GM21423 (cell line): ENCODE results near the gene C17orf113.

ENCODE experiments used
- ATAC-seq: cut with Tn5 transposase; IDR thresholded peaks from one replicate; pipeline ENCODE4 v1.9.1; 2021; ENCODE audit warnings: mild to moderate bottlenecking, moderate library complexity; ENCODE audit not compliant: unreplicated experiment

The C17orf113 gene

DNA sequence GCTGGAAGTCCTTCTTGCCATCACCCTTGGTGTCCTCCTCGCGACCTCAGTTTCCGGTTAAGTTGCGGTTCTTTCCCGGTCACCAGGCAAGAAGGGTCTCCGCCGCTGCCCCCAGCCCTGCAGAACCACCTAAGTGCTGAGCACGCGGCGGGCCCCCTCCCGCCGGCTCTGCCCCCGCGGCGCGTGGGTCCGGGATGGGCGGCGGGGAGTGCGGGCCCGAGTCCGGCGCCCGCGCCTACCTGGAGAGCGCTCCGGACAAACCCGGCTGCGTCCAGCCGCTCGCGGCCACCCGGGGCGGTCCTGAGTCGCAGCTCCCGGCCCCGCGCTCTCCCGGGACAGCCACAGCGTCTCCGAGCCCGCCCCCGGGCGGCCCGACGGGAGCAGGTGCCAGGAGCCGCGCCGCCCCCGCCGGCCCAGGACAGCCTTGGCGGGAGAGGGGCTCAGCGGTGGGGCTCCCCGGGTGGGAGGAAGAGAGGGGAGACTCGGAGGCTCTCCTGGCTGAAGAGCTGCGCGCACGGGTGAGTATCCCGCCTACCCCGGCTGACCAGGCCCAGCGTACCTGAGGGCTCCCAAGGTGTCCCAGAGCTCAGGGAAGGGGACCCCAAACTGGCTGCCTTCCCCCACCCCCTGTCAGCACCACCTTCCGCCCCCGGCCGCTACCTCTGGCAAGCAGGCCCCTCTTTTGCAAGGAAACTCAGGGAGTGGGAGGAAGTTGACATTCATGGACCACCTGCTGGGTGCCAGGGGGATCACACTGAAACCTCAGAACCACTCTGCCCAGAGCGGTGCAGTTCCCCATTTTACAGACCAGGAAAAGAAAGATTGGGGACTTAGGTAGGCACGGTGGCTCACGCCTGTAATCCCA is 22.2 kb upstream of the C17orf113 start:
- ATAC-seq: no peak

DNA sequence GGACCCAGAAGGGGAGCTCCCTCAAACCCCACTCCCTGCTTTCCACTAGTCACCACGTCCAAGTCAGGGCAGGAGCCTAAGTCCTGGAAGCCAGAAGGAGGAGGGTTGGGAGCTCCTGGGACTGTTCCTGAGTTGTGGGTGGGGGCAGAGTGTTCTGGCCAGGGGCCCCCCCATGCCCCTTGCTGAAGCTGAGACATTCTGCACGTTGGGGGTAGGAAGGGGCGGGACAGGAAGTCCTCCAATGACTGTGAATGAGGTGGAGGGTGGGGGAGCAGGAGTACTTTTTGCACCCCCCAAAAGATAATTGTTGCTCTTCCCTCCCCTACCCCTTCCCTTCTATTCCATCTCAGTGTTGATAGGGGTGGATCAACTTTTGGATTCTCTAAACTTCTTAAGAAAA is 21.4 kb upstream of the C17orf113 start:
- no peak for ATAC-seq

DNA sequence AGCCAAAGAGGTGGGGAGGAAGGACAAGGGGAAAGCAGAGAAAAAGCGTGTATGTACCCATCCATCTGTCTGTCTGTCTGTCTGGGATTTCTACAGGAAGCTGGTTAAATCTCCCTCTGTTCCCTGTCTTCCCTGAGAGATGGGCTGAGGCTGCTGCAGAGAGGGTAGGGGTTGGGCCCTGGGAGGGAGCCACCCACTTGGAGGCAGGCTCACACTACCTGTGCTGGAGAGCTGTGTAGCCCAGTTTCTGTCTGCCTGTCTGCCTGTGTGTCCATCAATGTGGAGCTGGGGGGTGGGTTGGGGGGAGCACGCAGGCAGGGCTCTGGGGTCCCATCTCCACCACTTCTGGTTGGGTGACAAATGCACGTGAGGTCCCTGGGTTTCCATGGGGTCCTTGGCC is 18.6 kb upstream of the C17orf113 start:
- no peak for ATAC-seq

DNA sequence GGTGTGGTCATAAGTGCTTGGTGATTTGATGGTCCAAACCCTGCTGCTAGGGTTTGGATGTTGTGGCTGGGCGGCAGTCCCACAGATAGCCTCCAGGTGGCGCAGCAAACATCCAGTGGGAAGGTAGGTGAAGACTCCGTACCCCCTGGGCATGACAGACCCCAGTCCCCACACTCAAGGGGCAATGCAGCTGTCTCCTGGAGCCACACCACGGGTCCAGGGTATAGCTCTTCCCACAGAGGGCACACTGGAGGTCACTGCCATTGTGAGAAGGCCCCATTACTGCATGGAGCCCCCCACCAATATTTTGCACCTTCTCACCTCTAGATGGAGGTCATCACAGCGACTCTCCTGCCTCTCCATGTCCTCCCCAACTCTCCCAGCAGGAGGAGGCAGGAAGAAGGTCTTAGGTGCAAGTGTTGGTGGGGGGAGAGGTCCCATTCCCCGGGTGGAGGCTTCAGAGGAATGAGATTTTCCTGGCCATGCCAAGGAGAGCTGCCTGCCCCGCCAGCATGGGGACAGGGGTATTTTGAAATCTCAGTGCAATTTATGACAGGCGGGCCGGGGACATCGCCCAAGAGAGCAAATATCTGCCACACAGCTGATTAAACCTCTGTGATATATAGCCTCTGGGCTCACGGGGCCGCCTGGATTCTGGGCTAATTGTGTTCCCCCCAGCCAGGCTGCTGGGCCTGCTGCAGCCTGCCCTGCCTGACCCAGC is 17.1 kb upstream of the C17orf113 start:
- ATAC-seq: no peak

DNA sequence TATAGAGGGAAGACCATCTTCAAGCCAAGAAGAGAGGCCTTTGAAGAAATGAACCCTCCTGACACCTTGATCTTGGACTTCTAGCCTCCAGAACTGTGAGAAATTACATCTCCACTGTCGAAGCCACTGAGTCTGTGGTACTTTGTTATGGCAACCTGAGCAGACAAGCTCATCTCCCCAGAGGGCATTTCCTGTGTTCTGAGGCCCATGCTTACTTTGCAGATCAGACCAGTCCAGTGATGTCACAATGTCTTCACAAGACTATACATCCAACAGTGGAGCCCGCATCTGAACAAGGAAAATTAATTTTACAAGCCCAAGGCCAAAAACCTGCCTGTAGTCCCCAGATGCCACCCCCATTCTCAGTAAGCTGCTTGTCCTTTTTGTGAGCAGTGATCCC is 14.8 kb upstream of the C17orf113 start:
- ATAC-seq: no peak

DNA sequence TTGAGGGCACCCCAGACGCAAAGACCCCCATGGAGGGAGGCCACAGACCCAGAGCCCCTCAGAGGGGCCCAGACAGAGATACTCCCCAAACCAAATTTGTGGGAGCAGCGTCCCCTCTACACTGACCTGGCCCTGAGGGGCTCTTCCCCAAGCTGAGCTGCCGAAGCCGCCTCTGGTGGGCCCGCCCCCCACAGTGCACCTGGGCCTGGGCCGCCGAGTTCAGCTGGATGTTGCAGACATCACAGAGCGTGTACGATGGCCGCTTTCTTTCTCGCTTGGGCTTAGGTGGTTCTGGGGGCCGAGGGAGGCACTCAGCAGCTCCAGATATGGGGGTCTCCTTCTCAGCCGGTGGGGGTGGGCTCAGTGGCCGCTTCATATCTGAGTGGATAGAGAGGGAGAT is 12.3 kb upstream of the C17orf113 start:
- ATAC-seq: no peak

DNA sequence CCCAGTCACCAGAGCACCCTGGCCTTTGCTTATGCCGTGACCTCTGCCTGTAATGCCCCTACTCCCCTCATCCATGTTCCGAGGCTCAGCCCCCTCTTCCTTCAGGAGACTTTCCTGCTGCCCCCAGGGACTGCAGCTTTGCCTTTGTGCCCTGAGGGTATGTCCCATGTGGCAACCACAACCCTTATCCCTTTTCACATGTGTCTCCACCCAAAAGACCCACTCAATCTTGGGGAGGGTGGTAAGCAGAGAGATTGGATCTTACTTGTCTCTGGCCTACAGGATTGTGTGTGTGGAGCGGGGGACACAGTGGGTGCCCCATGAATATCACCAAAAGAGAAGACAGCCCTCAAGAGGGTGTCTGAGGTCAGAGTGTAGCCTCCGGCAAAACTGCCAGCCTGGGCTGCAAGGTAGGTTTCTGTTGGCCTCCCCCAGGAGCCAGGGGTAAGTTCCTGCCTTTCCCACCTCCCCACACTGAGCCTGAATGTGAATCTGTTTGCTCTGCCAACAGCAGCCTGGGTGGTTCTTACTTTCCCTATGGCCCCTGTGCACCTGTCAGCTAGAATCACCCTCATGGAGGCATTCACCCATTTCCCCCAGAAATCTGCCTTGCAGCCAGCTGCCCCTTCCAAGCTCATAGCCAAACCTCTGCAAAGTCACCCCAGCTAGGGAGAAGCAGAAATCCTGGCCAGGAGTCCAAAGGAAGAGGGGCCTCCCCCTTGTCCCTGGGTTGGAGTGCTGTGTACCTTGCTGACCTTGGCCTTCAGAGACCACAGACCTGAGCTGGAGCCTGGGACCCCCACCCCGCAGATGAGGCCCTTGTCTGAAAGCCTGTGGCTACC is 11.5 kb upstream of the C17orf113 start:
- ATAC-seq: no peak

DNA sequence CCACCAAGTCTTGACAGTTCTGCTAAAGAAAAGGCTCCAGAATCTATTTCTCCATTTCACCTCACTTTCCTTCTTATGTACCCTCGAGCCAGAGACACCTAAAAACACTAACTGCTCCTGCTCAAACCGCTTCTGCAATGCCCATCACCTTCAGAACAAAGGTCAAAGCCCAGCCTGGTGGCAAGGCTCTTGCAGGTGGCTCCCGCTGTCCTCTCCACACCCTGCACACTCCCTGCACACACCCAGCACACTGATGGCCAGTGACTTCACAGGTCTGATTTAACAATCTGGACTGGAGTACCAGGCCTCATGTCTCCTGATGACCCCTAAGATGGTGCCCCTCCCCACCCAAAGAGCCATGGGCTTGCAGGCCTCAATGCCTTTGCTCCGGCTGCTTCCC is 9.8 kb upstream of the C17orf113 start:
- ATAC-seq: no peak

DNA sequence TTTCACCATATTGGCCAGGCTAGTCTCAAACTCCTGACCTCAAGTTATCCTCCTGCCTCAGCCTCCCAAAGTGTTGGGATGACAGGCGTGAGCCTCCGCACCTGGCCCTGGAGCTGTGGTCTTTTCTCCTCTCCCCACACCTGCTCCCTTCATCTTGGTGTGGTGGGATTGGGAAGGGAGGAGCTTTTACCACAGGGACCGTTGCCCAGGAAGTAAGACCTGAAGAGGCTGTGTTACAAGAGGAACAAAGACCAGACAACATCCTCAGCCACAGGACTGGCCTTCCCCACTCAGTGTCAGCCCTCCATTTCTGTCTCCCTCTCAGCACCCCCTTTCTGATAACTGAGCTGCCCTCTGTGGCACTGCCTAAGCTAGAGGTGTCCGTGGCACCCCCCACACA is 9.4 kb upstream of the C17orf113 start:
- ATAC-seq: no peak

DNA sequence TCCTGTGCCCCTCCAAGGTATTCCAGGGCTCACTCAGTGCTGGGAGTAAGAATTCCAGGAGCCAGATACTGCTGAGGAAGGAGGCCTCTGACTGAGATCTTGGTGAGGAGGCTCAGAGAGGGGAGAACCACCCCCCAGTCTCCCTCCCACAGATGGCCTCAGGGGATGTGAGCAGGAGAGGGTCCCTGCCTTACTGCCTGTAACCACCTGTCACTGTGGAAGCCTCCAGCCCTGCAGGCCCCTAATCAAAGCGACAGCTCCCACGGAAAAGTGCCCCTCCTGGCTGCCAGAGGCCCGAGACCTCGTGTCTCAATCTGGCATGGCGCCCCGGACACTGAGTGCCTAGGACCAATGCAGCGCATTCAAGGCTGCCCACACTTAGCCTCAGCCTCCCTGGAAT is 7.7 kb upstream of the C17orf113 start:
- no peak for ATAC-seq

DNA sequence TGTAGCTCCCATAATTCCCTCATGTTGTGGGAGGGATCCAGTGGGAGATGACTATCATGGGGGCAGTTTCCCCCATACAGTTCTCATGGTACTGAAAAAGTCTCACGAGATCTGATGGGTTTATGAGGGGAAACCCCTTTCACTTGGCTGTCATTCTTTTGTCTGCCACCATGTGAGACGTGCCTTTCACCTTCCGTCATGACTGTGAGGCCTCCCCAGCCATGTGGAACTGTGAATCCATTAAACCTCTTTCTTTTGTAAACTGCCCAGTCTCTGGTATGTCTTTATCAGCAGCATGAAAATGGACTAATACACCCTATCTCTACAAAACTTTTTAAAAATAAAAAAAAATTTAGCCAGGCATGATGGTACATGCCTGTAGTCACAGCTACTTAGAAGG is 6.2 kb upstream of the C17orf113 start:
- no peak for ATAC-seq

DNA sequence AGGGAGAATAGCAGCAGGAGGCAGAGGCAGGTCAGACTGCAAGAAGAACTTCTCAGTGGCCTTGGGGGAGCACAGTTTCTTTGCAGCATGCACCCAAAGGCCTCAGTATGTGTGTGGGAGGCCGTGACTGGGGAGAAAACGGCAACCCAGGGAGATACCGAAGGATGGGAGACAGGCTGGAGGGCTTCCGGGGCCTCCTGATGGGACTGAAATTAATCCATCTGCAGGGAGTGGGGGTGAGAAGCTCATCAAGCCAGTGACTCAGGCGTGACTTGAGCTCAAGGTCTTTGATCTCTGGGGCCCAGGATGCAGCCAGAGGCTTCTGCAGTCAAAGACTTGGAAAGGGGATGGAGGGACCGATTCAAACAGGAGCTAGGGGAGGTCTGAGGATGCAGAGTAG is 5.1 kb upstream of the C17orf113 start:
- ATAC-seq: no peak

DNA sequence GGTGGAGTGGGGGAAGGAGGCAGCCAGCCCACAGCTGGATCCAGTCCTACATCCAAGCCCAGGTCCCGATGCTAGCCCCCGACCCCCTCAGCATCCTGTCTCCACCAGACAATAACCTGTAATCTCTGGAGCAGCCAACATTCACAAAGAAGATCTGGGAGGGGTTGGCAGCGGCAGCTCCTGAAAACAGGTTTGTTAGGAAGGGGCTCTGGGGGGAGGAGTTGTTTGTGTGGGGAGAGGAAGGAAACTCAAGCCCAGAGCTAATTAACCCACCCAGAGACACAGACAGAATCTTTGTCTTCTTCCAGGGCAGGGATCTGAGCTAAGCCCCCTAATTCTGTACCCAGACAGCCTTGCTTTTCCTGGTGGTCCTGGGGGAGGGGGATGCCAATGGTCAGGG is 4.6 kb upstream of the C17orf113 start:
- ATAC-seq: no peak

DNA sequence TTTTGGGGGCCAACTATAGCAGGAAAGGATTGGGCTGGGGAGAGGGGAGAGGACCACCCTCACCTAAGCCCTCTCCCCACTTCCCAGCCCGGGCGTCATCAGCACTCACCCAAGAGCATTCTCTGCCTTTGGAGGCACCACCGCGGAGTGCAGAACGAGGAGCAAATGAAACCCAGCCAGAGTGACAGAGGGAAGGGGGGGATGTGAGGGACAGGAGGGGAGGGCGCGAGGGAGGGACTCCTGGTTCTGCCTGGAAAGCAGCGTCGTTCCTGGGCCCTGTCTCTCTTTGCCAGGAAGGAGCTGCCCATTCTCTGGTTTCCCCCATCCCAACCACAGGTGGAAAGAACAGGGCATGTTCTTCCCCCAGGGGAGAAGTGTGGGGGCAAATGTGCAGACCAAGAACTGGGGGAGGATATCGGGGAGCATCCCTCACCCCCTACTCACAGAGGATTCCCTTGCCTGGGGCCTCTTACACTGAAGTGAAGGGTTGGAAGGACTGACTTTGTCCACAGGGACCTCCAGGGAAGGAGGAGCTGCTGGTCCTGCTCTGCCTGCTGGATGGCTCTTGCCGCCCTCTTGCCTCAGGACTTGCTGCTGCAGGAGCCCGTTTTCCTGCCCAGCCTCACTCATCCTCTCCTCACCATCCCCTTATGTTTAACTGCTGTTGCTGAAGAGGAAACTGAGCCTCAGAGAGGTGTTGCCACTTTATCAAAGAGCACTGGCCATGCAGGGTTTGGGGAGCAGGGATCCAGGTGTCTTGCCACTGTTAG is 3.5 kb upstream of the C17orf113 start:
- ATAC-seq: no peak

DNA sequence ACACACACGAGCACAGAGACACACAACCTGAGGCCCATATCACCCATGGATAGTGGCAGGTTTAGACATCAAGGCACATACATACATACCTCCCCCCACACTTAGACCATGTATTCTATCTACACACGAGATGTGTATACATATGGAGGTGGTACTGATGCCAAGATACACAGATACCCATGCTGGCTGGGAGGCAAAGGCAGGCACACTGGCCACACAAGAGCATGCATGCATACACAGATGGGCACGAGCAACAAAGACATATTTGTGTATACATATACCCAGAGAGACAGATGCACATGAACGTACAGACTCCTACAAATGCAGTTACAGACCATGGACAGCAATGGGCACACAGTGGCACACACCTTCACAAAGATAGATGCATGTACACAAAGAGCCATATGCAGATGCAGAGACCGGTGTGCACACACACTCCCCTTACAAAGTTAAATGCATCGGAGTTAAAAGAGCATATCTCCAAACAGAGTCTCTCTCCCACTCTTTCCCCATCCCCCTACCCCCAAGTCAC is 2.0 kb upstream of the C17orf113 start:
- no peak for ATAC-seq

DNA sequence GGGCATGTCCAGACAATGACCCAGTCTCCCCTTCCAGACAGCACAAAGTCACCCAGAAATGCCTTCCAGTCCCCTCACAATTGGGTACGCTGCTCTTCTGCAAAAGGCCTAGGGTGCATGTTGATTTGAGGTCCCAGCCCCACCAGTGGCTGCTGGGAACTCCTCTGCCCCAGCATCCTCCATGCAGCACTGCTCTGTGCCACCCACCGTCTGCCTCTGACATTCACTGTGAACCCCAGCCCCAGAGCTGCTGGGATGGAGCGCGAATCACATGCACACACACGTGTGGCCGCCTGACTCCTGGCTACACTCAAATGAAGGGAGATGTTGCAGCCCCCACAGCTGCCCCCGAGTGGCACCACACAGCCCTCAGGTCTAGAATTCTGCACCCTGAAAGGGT is 1.2 kb upstream of the C17orf113 start:
- ATAC-seq: no peak

DNA sequence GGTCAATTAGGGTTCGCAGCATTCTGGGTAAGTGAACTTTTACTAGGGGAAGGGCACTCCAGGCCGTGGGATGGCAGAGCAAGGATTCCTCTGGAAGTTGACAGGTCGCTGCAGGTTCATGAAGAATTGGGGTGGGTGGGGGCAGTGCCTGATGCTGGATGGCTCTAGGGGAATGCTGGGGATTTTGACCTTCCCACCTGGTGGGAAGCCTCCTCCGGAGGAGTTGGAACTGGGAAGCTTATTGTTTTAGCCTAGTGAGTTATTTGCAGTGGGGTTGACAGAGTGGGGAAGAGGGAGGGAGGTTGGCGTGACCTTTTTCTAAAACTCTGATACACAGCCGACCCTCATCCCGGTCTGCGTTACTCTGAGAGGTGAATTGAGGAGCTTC is 606 bp upstream of the C17orf113 start:
- no peak for ATAC-seq

DNA sequence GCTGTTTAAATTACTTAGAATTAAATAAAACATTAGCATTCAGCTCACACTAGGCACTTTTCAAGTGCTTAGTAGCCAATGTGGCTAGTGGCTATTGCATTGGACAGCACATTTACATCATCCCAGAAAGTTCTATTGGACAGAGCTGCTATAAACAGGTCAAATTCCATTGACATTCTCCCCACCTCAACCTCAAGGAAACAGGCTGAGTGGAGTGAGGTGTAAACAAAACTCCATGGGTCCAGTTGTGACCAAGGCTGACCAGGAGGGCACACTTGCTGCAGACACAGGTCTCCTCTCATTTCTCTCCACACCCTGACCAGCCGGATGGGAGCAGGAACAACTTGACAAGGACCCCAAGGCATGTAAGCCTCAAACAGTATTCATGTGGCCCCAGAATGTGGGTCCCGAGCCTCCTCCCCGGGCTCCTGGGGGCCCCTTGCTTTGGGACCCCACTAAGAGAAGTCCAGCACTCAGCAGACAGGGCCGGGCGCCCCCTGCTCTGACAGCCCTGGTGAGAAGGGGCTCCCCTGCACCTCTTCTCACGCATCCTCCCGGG is 488 bp downstream of the C17orf113 start:
- ATAC-seq: no peak

DNA sequence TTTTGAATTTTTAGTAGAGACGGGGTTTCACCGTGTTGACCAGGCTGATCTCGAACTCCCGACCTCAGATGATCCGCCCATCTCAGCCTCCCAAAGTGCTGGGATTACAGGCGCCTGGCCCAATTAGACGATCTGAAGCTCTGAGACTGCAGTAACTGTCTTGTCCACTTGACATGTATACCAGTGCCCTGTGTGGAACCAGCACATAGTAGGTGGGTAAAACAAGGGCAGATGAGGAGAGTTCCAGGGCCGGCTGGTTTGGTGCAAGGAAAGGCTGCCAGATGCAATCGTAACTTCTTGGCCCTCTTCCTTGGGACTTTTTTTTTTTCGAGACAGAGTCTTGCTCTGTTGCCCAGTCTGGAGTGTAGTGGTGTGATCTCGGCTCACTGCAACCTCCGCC is 3.1 kb downstream of the C17orf113 start:
- ATAC-seq: no peak

DNA sequence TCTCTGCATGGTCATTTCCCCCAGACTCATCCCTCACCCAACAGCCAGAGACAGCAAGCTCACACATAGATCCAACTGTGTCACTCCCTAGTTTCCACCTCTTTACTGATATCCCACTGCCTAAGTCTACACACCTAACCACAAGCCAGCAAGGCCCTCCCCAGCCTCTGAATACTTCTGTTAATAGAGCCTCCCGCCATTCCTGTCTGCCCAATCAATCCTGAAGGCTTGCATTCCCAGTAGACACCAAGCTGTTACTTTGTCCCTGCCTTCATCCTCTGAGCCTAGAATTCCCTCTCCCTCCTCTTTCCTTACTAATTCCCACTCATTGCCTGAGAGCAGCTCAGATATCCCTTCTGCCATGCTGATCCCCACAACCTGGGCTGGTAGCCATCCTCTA is 4.7 kb downstream of the C17orf113 start:
- ATAC-seq: no peak
